Mononuclear cell (primary cell): ENCODE measurements around the gene THAP4. TPM values are rescaled to one million over a fixed set of nuclear protein-coding genes. Genes with fewer than 3 reads are reported as not detected.

Experiments used
- H3K27me3 ChIP-seq: 2 replicates; pipeline ENCODE4 v1.6.0; 2011; ENCODE audit warnings: low read length, control low read depth; ENCODE audit not compliant: insufficient read depth
- H3K4me1 ChIP-seq: 2 replicates; pipeline ENCODE4 v1.5.1; 2011; ENCODE audit warnings: mild to moderate bottlenecking, low read length, control low read depth; ENCODE audit not compliant: insufficient read depth
- H3K4me3 ChIP-seq: 2 replicates; pipeline ENCODE4 v1.5.1; 2011; ENCODE audit warnings: mild to moderate bottlenecking, low read length, moderate library complexity
- H3K9me3 ChIP-seq: 2 replicates; pipeline ENCODE4 v1.5.1; 2011; ENCODE audit warnings: low read depth, mild to moderate bottlenecking, control low read depth, low read length
- total RNA-seq: library from RNA; depleted of rRNA; stranded (reverse); fragments of >200 nt; gene quantifications from one replicate; pipeline ENCODE4 v1.2.3, GENCODE V29; 2012

Gene THAP4
- total RNA-seq, 1 donor, result 27.0 TPM

- Histone ChIP-seq H3K4me3 (no peak overlapping the region), H3K27me3 (peaks cover 9% of the 10 kb centered on the region), H3K9me3 (no peaks in the 10 kb centered on the region)
Measured at GRCh38 chr2:241551998-241552737, 84.8 kb downstream of the THAP4 start.

GRCh38 chr2:241551599-241551997 lies 85.4 kb downstream of the THAP4 start:
- Histone ChIP-seq H3K9me3 (no peaks in the 10 kb centered on the region), H3K27me3 (peaks cover 6% of the 10 kb centered on the region), H3K4me3 (no peak overlapping the region)

More at GRCh38 chr2:241551998-241552737, 84.8 kb downstream of the THAP4 start:
- H3K4me1 ChIP-seq, result no peaks in the 10 kb centered on the region

GRCh38 chr2:241550616-241551580 lies 86.1 kb downstream of the THAP4 start:
- H3K4me3 ChIP-seq, result no peak overlapping the region
- no peaks in the 10 kb centered on the region for H3K4me1 ChIP-seq
- peaks cover 9% of the 10 kb centered on the region for H3K27me3 ChIP-seq
- H3K9me3 ChIP-seq, result no peaks in the 10 kb centered on the region

More at GRCh38 chr2:241551599-241551997, 85.4 kb downstream of the THAP4 start:
- no peaks in the 10 kb centered on the region for H3K4me1 ChIP-seq

GRCh38 chr2:241548451-241548835 lies 88.5 kb downstream of the THAP4 start:
- H3K27me3 ChIP-seq, result peaks cover 10% of the 10 kb centered on the region
- H3K4me3 ChIP-seq, result no peak overlapping the region
- no peaks in the 10 kb centered on the region for H3K9me3 ChIP-seq
- H3K4me1 ChIP-seq, result no peaks in the 10 kb centered on the region

- no peaks in the 10 kb centered on the region for H3K4me1 ChIP-seq
- H3K4me3 ChIP-seq, result no peak overlapping the region
- no peaks in the 10 kb centered on the region for H3K9me3 ChIP-seq
- peaks cover 12% of the 10 kb centered on the region for H3K27me3 ChIP-seq
Measured at GRCh38 chr2:241547781-241548450, 89.0 kb downstream of the THAP4 start.

- Histone ChIP-seq H3K27me3 (peaks cover 18% of the 10 kb centered on the region), H3K9me3 (no peaks in the 10 kb centered on the region), H3K4me1 (no peaks in the 10 kb centered on the region), H3K4me3 (no peak overlapping the region)
Measured at GRCh38 chr2:241546771-241547498, 90.0 kb downstream of the THAP4 start.

- Histone ChIP-seq H3K27me3 (peaks cover 24% of the 10 kb centered on the region), H3K4me1 (peaks cover 1% of the 10 kb centered on the region), H3K9me3 (no peaks in the 10 kb centered on the region), H3K4me3 (no peak overlapping the region)
Measured at GRCh38 chr2:241545523-241546473, 91.2 kb downstream of the THAP4 start.

GRCh38 chr2:241545106-241545505 lies 91.9 kb downstream of the THAP4 start:
- Histone ChIP-seq H3K9me3 (no peaks in the 10 kb centered on the region), H3K27me3 (peaks cover 28% of the 10 kb centered on the region), H3K4me3 (no peak overlapping the region), H3K4me1 (peaks cover 5% of the 10 kb centered on the region)

GRCh38 chr2:241542278-241542605 lies 94.7 kb downstream of the THAP4 start:
- Histone ChIP-seq H3K27me3 (peaks cover 27% of the 10 kb centered on the region), H3K9me3 (no peaks in the 10 kb centered on the region), H3K4me1 (peaks cover 5% of the 10 kb centered on the region), H3K4me3 (no peak overlapping the region)

- Histone ChIP-seq H3K27me3 (peaks cover 24% of the 10 kb centered on the region), H3K9me3 (no peaks in the 10 kb centered on the region), H3K4me1 (peaks cover 5% of the 10 kb centered on the region), H3K4me3 (no peak overlapping the region)
Measured at GRCh38 chr2:241541564-241542277, 95.2 kb downstream of the THAP4 start.

GRCh38 chr2:241540771-241541561 lies 96.0 kb downstream of the THAP4 start:
- H3K4me1 ChIP-seq, result peaks cover 5% of the 10 kb centered on the region
- H3K9me3 ChIP-seq, result no peaks in the 10 kb centered on the region
- no peak overlapping the region for H3K4me3 ChIP-seq
- peaks cover 19% of the 10 kb centered on the region for H3K27me3 ChIP-seq

GRCh38 chr2:241540401-241540770 lies 96.6 kb downstream of the THAP4 start:
- H3K4me3 ChIP-seq, result no peak overlapping the region
- peaks cover 18% of the 10 kb centered on the region for H3K27me3 ChIP-seq
- H3K9me3 ChIP-seq, result no peaks in the 10 kb centered on the region
- peaks cover 5% of the 10 kb centered on the region for H3K4me1 ChIP-seq
